ENCODE data around the gene TNFRSF1B. TPM values are rescaled to one million over a fixed set of nuclear protein-coding genes. Genes with fewer than 3 reads are reported as not detected.

TNFRSF1B gene
- total RNA-seq, 1 experiment from 2014 or later, result 3.5 TPM

GRCh38 chr1:12245733-12246132 is 78.9 kb downstream of the TNFRSF1B start:
- TF ChIP-seq CTCF (IDR thresholded peaks at IDR 0.05; ENCODE audit: insufficient read depth in 1 of 2, low read depth in 1 of 2, low read length in 1 of 2, severe bottlenecking in 1 of 2, unreplicated experiment in 1 of 2), result no peak
- DNase-seq, result no peak
- Mint-ChIP-seq H3K36me3 (ENCODE audit: insufficient read depth, unreplicated experiment) (peaks cover 12% of the 10 kb centered on the region), H3K27me3 (ENCODE audit: insufficient read depth, unreplicated experiment) (no peaks in the 10 kb centered on the region), H3K4me3 (ENCODE audit: unreplicated experiment) (no peak overlapping the region), H3K27ac (ENCODE audit: unreplicated experiment) (no peak overlapping the region), H3K9me3 (ENCODE audit: unreplicated experiment) (no peaks in the 10 kb centered on the region), H3K4me1 (ENCODE audit: low read depth, unreplicated experiment) (no peaks in the 10 kb centered on the region)
- Histone ChIP-seq H3K36me3 (ENCODE audit: control insufficient read depth, insufficient read depth, low read length) (no peaks in the 10 kb centered on the region), H3K4me3 (ENCODE audit: low read depth, low read length) (no peak overlapping the region), H3K9me3 (no peaks in the 10 kb centered on the region), H3K27me3 (replicated peaks; ENCODE audit: control insufficient read depth, insufficient read depth, low read length) (no peaks in the 10 kb centered on the region), H3K4me1 (no peaks in the 10 kb centered on the region)
- intact Hi-C loops (cut with micrococcal nuclease; ENCODE audit: unreplicated experiment), result no loop called here
- ChIA-PET POLR2A (no interaction called here), CTCF (no interaction called here)
- BruUV-seq (replicated peaks), result no TSS peak

- H3K4me1 Mint-ChIP-seq (ENCODE audit: low read depth, unreplicated experiment), result no peaks in the 10 kb centered on the region
- no peak for TF ChIP-seq CTCF (IDR thresholded peaks at IDR 0.05; ENCODE audit: insufficient read depth in 1 of 2, low read depth in 1 of 2, low read length in 1 of 2, severe bottlenecking in 1 of 2, unreplicated experiment in 1 of 2)
- ChIA-PET CTCF (no interaction called here), POLR2A (no interaction called here)
- Histone ChIP-seq H3K27me3 (replicated peaks; ENCODE audit: control insufficient read depth, insufficient read depth, low read length) (no peaks in the 10 kb centered on the region), H3K4me1 (no peaks in the 10 kb centered on the region), H3K9me3 (no peaks in the 10 kb centered on the region), H3K4me3 (ENCODE audit: low read depth, low read length) (no peak overlapping the region), H3K36me3 (ENCODE audit: control insufficient read depth, insufficient read depth, low read length) (no peaks in the 10 kb centered on the region)
- H3K27me3 Mint-ChIP-seq (ENCODE audit: insufficient read depth, unreplicated experiment), result no peaks in the 10 kb centered on the region
- H3K27ac Mint-ChIP-seq (ENCODE audit: unreplicated experiment), result no peak overlapping the region
- intact Hi-C loops (cut with micrococcal nuclease; ENCODE audit: unreplicated experiment), result no loop called here
- H3K36me3 Mint-ChIP-seq (ENCODE audit: insufficient read depth, unreplicated experiment), result peaks cover 12% of the 10 kb centered on the region
- no TSS peak for BruUV-seq (replicated peaks)
- no peaks in the 10 kb centered on the region for H3K9me3 Mint-ChIP-seq (ENCODE audit: unreplicated experiment)
- no peak overlapping the region for H3K4me3 Mint-ChIP-seq (ENCODE audit: unreplicated experiment)
- no peak for DNase-seq
Observed at GRCh38 chr1:12246584-12246983, 79.8 kb downstream of the TNFRSF1B start.

GRCh38 chr1:12249181-12249580 is 82.4 kb downstream of the TNFRSF1B start:
- no peaks in the 10 kb centered on the region for H3K27me3 Mint-ChIP-seq (ENCODE audit: insufficient read depth, unreplicated experiment)
- no peaks in the 10 kb centered on the region for H3K27me3 ChIP-seq (replicated peaks; ENCODE audit: control insufficient read depth, insufficient read depth, low read length)
- no peak for DNase-seq
- ChIA-PET CTCF (no interaction called here), POLR2A (no interaction called here)
- no peaks in the 10 kb centered on the region for H3K9me3 Mint-ChIP-seq (ENCODE audit: unreplicated experiment)
- no peak overlapping the region for H3K4me3 Mint-ChIP-seq (ENCODE audit: unreplicated experiment)
- H3K36me3 ChIP-seq (ENCODE audit: control insufficient read depth, insufficient read depth, low read length), result no peaks in the 10 kb centered on the region
- H3K4me1 Mint-ChIP-seq (ENCODE audit: low read depth, unreplicated experiment), result no peaks in the 10 kb centered on the region
- no peaks in the 10 kb centered on the region for H3K9me3 ChIP-seq
- no TSS peak for BruUV-seq (replicated peaks)
- no peak overlapping the region for H3K4me3 ChIP-seq (ENCODE audit: low read depth, low read length)
- intact Hi-C loops (cut with micrococcal nuclease; ENCODE audit: unreplicated experiment), result no loop called here
- no peak for TF ChIP-seq CTCF (IDR thresholded peaks at IDR 0.05; ENCODE audit: insufficient read depth in 1 of 2, low read depth in 1 of 2, low read length in 1 of 2, severe bottlenecking in 1 of 2, unreplicated experiment in 1 of 2)
- peaks cover 6% of the 10 kb centered on the region for H3K36me3 Mint-ChIP-seq (ENCODE audit: insufficient read depth, unreplicated experiment)
- no peak overlapping the region for H3K27ac Mint-ChIP-seq (ENCODE audit: unreplicated experiment)
- no peaks in the 10 kb centered on the region for H3K4me1 ChIP-seq

Measured in Caco-2 (cell line).